Astrocyte of the cerebellum (primary cell): ENCODE measurements around the gene NDUFAF8.
A peak's percentile ranks its signal among the peaks of the same experiment; 100 is the strongest.

Experiments used
- DNase-seq: peaks from one replicate; pipeline ENCODE4 v3.0.0-alpha.2; 2011; ENCODE audit warnings: low read depth
- H3K4me3 ChIP-seq: 2 replicates; pipeline ENCODE4 v1.5.1; 2011; ENCODE audit warnings: mild to moderate bottlenecking, low read depth, low read length, moderate library complexity
- in situ Hi-C: cut with HindIII; loops from 2 replicates; pipeline ENCODE4 v1.10.0; 2017; ENCODE audit warnings: low sequenced_read_pairs
- TF ChIP-seq, protein P1 (sequence below): IDR thresholded peaks from 2 replicates; pipeline ENCODE4 v1.5.1; 2012; ENCODE audit warnings: low read length, low read depth, moderate library complexity, mild to moderate bottlenecking; ENCODE audit errors: missing control alignments

The NDUFAF8 gene

DNA sequence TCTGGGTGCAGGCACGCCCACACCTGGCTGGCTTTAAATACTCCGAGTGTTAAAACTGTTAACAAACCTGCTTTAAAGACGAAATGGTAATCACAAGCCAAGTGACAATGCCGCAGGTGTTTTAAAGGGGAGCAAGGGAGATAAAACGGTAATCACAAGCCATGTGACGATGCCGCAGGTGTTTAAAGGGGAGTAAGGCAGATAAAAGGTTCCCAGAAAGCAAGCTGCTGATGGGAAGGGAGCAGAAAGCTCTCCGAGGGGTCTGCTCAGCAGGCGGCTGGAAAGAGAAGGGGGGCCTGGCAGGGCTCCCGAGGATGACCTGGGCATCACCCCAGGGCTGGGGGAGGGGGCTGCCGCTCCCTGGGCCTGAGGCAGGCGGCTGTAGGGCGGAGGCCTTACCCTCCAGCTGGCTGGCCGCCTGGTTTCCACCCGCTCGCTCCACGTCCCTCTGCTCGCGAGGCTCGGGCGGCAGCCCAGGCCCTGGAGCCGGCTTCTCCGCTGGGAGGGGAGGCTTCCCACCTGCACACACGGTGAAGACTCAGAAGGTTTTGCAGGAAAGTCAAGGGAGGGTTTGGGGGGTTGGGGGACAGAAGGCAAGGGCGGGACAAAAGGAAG is 12.1 kb downstream of the NDUFAF8 start:
- no peak for DNase-seq
- in situ Hi-C loops = no loop called here
- no peak overlapping the region for H3K4me3 ChIP-seq
- TF ChIP-seq, protein P1, sequence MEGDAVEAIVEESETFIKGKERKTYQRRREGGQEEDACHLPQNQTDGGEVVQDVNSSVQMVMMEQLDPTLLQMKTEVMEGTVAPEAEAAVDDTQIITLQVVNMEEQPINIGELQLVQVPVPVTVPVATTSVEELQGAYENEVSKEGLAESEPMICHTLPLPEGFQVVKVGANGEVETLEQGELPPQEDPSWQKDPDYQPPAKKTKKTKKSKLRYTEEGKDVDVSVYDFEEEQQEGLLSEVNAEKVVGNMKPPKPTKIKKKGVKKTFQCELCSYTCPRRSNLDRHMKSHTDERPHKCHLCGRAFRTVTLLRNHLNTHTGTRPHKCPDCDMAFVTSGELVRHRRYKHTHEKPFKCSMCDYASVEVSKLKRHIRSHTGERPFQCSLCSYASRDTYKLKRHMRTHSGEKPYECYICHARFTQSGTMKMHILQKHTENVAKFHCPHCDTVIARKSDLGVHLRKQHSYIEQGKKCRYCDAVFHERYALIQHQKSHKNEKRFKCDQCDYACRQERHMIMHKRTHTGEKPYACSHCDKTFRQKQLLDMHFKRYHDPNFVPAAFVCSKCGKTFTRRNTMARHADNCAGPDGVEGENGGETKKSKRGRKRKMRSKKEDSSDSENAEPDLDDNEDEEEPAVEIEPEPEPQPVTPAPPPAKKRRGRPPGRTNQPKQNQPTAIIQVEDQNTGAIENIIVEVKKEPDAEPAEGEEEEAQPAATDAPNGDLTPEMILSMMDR = no peak

DNA sequence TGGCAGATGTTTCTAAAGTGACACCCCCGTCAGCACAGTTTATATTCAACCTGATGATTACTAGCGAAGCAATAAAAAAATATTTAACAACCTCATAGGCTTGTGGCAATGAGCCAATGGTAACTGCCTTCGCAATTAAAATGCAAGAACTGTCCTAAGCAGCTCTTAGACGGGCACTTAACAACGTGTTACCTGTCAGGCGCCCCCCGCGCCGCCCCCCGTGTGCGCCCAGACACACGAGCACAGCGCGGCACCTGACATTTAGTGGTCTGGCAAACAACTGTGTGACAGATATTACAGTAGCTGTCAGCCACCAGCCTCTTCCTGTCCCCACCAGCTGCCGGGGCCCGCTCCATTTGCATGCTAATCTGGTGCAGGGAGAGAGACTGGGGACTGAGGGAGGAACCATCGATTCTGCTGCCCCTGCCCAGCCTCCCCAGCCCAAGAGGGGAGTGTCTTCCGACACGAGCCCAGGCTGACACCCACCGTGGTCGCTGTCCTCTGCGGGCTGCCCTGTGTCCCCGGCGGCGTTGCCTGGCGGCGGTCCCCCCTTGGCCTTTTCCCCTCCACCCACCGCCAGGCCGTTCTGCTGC is 12.7 kb downstream of the NDUFAF8 start:
- TF ChIP-seq, protein P1 = no peak
- in situ Hi-C loops = no loop called here
- DNase-seq = no peak
- H3K4me3 ChIP-seq = no peak overlapping the region

DNA sequence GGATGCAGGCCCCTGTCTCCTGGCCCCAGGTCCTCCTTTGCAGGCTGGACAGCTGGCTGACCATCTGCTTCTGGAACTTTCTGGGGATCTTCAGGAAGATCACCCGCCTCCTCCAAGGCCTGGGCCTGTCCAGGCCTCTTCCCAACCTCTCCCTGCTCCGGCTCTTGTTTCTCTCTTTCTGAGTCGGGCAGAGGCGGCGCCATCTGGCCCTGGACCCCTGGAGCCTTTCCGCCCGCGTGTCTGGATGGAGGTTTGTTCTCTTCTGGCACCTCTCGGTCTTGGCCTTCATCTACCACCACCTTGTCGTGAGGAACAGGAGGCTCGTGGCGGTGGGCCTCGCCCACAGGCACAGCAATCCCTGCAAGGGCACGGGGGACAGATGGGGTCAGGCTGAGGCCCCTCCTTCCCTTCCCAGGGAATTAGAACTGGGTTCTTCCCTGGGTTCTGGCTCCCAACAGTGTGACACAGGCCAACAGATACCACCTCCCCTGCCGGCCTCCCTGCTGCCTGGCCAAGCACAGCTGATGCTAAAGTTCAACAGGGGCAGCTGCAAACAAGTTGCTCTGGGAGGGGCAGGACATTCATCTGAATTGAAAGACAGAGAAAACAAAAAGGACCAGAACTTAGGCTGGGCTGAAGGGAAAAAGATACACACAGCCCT is 13.3 kb downstream of the NDUFAF8 start:
- in situ Hi-C loops = no loop called here
- TF ChIP-seq, protein P1 = no peak

DNA sequence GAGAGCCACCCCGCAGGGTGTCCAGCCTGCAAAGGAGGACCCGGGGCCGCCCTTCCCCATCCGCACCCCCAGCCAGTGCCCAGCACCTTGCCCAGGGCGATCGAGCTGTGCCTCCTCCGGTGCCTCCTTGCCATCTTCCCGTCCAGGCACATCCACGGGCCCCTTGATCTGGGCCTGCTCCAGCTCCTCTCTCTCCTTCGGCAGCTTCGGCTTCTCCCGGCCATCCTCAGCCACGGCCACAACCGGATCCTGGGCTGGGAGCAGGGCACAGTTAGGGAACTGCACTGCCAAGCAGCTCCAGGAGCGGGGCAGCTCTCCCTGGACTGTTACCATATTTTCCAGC is 13.8 kb downstream of the NDUFAF8 start:
- H3K4me3 ChIP-seq = no peak overlapping the region
- DNase-seq = no peak
- TF ChIP-seq, protein P1 = no peak
- in situ Hi-C loops = no loop called here

More for the DNA sequence above, 13.3 kb downstream of the NDUFAF8 start:
- H3K4me3 ChIP-seq = no peak overlapping the region
- DNase-seq = no peak

DNA sequence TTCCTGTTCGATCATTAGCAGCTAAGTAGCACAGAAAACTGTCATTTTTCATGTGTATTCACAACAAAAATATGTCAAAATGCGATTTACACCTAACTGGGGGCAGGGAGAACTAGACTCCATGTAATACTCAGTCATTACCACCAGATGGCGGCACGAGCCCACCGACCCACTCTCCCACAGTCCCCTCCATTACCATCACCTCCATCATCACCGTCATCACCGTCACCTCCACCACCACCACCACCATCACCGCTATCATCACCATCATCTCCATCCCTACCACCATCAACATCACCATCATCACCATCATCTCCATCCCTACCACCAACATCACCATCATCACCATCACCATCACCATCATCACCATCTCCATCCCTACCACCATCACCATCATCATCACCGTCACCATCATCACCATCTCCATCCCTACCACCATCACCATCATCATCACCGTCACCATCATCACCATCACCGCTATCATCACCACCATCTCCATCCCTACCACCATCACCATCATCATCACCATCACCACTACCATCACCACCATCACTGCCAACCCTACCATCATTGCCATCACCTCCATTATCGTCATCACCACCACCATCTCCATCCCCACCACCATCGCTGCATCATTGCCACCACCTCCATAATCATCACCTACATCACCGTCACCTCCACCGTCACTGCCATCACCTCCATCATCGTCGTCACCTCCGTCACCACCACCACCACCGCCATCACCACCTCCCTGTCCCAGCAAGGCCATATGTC is 14.4 kb downstream of the NDUFAF8 start:
- in situ Hi-C loops = no loop called here
- DNase-seq = no peak
- H3K4me3 ChIP-seq = no peak overlapping the region
- TF ChIP-seq, protein P1 = peak; percentile 66

DNA sequence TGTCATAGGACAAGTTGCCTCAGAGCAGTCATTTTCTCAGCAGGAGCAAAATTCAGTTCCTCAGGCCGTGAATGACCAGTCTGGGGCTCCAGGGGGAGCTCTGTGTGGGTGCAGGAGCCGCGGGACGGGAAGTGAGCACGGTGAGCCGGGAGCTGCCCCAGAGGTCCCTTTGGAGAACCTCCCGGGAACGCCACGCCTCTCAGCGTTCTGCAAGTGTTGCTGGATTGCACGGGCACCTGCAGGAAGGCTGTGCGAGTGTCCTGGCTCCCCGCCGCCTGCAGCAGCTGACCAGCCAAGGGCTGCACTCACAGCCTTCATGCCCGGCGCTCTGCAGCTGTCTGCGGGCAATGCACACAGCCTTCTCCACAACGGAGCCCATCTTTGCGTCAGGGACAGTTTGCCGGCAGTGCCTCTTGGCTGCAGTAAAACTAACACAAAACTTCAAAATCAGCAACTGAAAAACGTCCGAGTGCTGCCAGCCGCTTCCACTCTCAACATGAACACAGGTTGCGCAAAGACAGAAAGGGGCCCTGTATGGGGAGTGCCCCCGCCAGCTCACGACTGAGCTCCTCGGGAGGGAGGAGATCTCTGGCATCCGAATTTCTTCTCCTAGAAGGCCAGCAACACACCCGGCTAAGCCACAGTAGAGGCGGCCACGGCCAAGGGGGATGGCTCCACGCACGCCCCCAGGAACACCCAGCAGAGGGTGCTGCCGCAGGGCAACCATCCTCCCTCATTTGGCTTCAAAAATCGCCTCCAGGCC is 16.0 kb downstream of the NDUFAF8 start:
- in situ Hi-C loops = no loop called here
- TF ChIP-seq, protein P1 = peak; percentile 74
- DNase-seq = peak; percentile 47
- no peak overlapping the region for H3K4me3 ChIP-seq
